ACC112 (cell line): ENCODE results near the gene RPRD1B.

Source experiments
- H2AFZ ChIP-seq: fragments of 200-600 bp; sonication (generic); one replicate; pipeline ENCODE4 v1.6.0; 2017; ENCODE audit warnings: antibody characterized with exemption, low read length; ENCODE audit not compliant: unreplicated experiment
- H3K27ac ChIP-seq: fragments of 200-600 bp; sonication (generic); 2 replicates; pipeline ENCODE4 v1.5.1; 2014; ENCODE audit warnings: low read depth, mild to moderate bottlenecking, antibody characterized with exemption, low read length, moderate library complexity
- H3K27me3 ChIP-seq: fragments of 200-600 bp; sonication (generic); 2 replicates; pipeline ENCODE4 v1.6.1; 2014; ENCODE audit warnings: mild to moderate bottlenecking, antibody characterized with exemption, low read length, moderate library complexity, mixed read lengths; ENCODE audit not compliant: insufficient read depth
- H3K36me3 ChIP-seq: fragments of 200-600 bp; sonication (generic); 2 replicates; pipeline ENCODE4 v1.6.1; 2016; ENCODE audit warnings: mild to moderate bottlenecking, antibody characterized with exemption, low read length, moderate library complexity, mixed read lengths; ENCODE audit not compliant: insufficient read depth
- H3K4me1 ChIP-seq: fragments of 200-600 bp; sonication (generic); one replicate; pipeline ENCODE4 v1.6.1; 2016; ENCODE audit warnings: low read length, mixed read lengths; ENCODE audit not compliant: insufficient read depth, unreplicated experiment, control insufficient read depth
- H3K4me3 ChIP-seq: fragments of 200-600 bp; sonication (generic); 2 replicates; pipeline ENCODE4 v1.5.1; 2014; ENCODE audit warnings: mild to moderate bottlenecking, low read depth, low read length
- H3K79me2 ChIP-seq: fragments of 200-600 bp; sonication (generic); one replicate; pipeline ENCODE4 v1.6.0; 2016; ENCODE audit warnings: low read length; ENCODE audit not compliant: control insufficient read depth, unreplicated experiment, insufficient read depth

RPRD1B gene, protein sequence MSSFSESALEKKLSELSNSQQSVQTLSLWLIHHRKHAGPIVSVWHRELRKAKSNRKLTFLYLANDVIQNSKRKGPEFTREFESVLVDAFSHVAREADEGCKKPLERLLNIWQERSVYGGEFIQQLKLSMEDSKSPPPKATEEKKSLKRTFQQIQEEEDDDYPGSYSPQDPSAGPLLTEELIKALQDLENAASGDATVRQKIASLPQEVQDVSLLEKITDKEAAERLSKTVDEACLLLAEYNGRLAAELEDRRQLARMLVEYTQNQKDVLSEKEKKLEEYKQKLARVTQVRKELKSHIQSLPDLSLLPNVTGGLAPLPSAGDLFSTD

DNA sequence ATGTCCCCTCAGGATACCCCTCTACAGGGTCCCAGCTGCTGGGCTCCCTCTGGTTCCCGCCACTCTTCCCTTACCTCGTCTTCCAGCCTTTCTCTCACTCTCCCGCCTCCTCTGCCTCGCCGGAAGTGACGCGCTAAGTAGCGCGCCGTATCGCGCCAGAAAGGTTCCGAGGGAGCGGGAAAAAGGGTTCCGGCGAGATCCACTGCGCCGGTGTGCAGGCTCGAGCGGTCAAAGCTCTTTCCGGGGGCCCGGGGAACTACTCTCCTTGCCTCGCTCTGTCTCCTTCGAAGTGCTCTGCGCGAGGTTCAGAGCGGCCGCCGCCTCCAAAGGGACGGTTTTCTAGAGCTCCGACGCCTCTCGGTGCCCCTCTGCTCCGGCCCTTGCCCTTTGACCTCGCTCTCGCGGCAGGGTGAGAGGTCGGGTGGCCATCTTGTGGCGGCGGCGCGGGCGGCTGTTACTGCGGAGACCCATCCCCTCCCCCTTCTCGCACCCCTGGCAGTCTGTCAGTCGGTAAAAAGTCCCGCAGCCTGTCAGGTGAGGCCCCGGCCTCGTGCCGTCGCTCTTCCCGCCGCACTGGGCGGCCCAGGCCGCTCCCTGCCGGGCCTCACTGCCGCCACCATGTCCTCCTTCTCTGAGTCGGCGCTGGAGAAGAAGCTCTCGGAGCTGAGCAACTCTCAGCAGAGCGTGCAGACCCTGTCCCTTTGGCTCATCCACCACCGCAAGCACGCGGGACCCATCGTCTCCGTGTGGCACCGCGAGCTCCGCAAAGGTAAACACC, at the start of gene RPRD1B, which contains the start of gene TTI1:
Gene RPRD1B (plus strand): TSS at position 417 of the 778 bp plus-strand sequence. CDS start 202 bp downstream, at position 619.
Gene TTI1 (minus strand): TSS at position 127 of the 778 bp plus-strand sequence. CDS start 19,640 bp downstream, outside the sequence.
- H3K27me3 ChIP-seq: no peaks in the 10 kb centered on the region
- H2AFZ ChIP-seq: peak within 1 kb of the TSS; percentile 99
- peak within 1 kb of the TSS; percentile 77 for H3K27ac ChIP-seq
- peaks cover 12% of the 10 kb centered on the region; the same call in 1 of the 2 replicates for H3K36me3 ChIP-seq
- H3K4me1 ChIP-seq: peaks cover 37% of the 10 kb centered on the region
- peak within 1 kb of the TSS; percentile 99 for H3K4me3 ChIP-seq
- peaks cover 97% of the 10 kb centered on the region for H3K79me2 ChIP-seq

DNA sequence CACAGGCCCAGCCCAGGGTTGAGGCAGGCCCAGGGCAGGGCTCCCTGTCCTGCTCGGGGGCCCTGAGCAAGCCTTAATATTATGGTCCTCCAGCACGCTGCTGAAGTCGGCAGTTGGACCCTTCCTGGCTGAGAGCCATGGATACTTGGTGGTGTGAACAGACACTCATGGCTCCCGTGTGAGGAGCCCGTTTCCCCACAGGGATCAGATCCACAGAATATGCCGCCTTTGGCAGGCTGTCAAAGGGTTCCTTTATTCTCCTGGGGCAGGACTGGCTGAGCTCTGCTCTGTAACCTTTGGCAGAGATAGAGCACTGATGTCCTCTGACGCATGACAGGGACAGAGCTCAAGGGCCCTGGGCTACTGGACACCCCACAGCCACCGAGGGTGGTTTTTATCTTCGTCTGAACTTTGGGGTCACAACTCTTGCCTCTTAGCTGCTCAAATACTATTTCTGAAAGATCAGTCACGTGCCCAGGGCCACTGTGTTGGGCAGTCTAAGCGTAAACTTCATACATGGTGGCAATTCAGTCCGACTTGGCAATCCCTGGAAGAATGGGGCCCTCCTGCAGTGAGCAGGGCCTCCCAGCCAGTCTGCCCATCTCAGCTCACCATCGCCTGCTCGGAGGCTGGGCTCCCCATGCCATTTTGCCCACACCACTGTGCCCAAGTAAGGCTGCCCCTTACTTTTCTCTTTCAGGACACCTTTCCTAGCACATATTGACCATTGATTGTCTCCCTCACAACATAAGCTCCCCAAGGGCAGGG, 49.3 kb upstream of the RPRD1B start:
- no peak overlapping the region for H2AFZ ChIP-seq
- no peaks in the 10 kb centered on the region for H3K4me1 ChIP-seq
- H3K79me2 ChIP-seq: no peaks in the 10 kb centered on the region
- H3K36me3 ChIP-seq: 0 out of 2 replicates have a peak, but pooled peaks cover 4% of the 10 kb centered on the region
- H3K4me3 ChIP-seq: no peak overlapping the region
- no peaks in the 10 kb centered on the region for H3K27me3 ChIP-seq
- no peak overlapping the region for H3K27ac ChIP-seq

DNA sequence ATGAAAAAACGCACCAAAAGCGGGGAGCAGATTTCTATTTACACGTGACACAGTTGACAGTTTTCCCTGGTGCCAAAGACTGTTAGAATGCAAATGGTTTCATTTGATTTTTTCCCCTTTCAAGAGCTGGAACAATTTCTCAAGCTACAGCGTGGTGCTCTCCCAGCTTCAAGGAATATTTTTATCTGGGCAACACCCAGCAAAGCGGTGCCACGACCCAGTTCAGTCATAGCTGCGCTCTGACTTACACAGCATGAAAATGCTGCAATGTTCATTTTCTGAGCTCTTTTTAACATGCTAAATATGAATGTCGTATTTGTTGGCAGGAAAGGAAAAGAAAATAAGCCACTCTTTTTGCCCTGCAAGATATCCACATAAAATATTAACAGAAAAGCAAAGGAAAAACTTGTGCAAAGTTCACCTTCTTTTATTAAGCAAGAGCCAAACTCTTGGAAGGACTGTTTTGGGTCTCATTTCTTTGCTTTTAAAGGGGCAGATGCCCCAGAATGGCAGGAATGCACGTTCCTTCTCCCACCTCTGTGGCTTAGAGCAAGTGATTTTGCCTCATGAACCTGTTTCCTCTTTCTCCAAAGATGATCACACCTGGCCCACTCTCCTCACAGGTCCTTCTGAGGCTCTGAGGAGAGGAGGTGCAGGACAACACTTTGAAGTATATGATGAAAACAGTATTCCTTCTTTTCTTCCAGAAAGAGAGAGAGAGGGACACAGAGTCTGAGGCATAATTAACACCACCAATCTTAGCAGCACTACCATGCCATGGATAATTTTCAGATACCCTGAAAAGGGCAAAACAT, 47.3 kb upstream of the RPRD1B start:
- Histone ChIP-seq H3K36me3 (0 out of 2 replicates have a peak, but pooled peaks cover 4% of the 10 kb centered on the region), H3K4me1 (peaks cover 20% of the 10 kb centered on the region), H3K27ac (no peak overlapping the region), H3K79me2 (no peaks in the 10 kb centered on the region), H3K4me3 (no peak overlapping the region), H3K27me3 (no peaks in the 10 kb centered on the region), H2AFZ (no peak overlapping the region)

DNA sequence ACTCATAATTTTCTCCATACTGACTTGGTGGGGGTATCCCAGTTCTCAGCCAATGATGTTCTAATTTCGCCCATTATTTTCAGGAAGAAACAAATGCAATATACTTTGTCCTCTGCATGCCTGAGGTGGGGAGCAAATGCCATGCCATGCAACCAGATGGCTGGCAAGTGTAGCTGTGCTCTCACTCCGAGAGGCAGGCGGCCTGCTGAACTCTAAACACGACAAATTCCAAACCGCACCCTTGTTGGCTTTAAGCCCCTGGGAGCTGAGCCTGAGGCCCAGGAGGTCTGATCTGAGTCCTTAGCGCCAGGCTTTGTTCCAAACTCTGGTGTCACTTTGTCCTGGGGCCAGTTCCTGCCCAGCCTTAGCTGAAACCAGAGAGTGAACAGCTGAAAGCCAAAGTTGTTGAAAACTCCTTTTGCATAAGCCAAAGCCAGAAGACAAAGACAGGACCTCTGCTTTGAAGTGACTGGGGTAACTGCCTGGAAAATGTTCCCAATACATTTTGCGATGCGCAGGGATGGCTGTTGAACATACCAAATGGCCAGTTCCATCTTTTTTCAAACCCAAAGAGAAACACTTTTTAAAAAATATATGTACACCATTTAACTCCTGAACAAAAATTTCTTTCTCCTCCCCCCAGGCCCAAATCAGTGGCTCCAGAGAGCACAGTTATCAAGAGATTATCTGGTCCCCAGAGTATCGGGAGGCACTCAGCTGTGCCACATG, 46.5 kb upstream of the RPRD1B start:
- H2AFZ ChIP-seq: no peak overlapping the region
- peaks cover 27% of the 10 kb centered on the region for H3K4me1 ChIP-seq
- no peak overlapping the region for H3K4me3 ChIP-seq
- no peaks in the 10 kb centered on the region for H3K27me3 ChIP-seq
- no peaks in the 10 kb centered on the region for H3K36me3 ChIP-seq
- no peak overlapping the region for H3K27ac ChIP-seq
- no peaks in the 10 kb centered on the region for H3K79me2 ChIP-seq

DNA sequence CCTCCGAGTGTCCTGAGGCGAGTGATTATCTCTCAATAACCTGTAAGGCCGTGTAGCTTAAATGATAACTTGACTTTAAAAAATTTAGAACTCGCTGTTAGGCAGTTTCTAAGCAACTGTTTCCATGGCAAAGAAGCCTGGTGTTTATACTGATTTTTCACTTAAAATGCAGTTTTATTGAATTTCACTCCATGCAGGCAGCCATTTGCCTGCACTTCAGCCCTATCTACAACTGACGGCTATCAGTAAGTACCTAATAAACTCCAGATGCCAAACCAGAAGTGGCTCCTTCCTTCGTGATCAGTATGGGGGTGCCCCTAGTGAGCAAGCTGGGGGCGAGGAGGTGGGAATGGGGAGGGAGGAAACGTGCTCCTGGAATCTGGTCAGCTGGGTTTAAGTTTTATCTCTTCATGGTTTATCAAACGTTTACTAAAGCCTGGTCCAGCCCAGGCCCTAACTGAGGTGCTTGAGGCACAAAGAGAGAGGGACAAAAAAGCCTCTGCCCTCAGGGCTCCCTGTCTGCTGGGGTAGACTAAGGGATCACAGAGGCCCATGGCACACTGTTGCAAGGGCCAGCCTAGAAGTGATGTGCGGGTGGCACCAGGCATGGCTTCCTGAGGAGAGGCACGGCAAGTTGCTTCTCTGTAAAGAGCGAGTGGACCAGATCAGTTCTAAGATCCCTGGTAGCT, 45.8 kb upstream of the RPRD1B start:
- Histone ChIP-seq H3K79me2 (no peaks in the 10 kb centered on the region), H3K4me1 (peaks cover 31% of the 10 kb centered on the region), H3K36me3 (no peaks in the 10 kb centered on the region), H3K4me3 (no peak overlapping the region), H2AFZ (no peak overlapping the region), H3K27ac (no peak overlapping the region), H3K27me3 (no peaks in the 10 kb centered on the region)

DNA sequence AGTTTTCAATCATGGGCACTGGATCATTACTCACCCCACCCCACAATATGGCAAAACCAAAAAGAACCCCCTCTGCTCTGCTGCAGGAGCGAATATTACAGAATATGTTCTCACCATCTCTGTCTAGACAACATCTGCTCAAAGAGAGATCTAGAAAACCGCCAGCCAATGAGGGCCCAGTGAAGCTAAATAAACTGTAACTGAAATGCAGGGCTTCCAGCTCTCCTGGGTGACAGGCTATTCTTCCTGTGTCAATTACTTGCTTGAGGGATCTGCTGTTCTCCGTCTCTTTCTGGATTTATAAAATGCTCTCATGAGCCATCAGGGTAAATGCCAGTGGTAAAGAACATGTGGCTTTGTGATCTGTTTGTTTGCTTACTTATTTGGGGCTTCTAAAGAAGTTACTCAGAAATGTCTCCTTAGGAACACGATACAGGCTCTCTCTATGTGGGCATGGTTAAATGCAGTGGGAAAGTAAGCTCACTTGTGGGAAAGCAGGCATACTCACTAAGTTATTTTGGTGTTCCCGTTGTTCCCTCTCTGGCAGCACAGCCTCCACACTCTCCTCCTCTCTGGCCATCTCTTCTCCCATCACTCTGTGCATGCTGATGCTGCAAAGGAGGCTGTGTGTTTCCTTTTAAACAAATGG, 45.1 kb upstream of the RPRD1B start:
- Histone ChIP-seq H3K27ac (no peak overlapping the region), H3K4me1 (peaks cover 35% of the 10 kb centered on the region), H3K27me3 (no peaks in the 10 kb centered on the region), H3K79me2 (no peaks in the 10 kb centered on the region), H3K36me3 (no peaks in the 10 kb centered on the region), H2AFZ (no peak overlapping the region), H3K4me3 (no peak overlapping the region)

DNA sequence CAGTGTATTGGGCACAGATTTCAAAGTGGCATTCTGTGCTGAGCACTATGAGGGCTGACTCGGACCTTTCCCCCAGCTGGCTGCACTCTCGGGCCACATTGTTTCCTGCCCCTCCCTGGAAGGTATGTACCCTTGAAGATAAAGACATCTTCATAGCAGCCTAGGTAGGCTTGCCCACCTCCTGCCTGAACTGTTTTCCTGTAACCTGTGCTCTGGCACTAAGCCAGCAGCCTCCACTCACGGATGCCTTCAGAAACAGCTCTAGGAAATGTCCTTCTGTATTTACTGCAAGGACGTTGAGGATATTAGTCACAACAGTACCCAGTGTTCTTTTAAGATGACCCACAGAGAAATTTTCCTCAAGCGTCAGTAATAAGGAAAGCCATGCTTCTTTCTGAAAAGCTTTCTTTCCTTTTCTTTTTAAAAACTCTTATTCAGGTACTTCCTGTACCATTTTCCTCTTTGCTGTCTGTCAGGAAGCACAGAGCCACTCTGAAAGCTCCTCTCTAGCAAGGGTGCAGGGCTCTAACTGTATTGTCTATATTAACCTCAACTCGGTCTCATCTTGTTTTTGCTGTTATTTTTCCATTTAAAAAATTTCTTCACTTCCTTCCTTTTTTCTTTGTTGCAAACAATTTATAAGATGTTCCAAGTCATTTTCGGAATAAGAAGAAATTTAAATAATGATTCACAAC, 43.8 kb upstream of the RPRD1B start:
- no peaks in the 10 kb centered on the region for H3K36me3 ChIP-seq
- H2AFZ ChIP-seq: no peak overlapping the region
- no peaks in the 10 kb centered on the region for H3K27me3 ChIP-seq
- H3K4me3 ChIP-seq: no peak overlapping the region
- H3K79me2 ChIP-seq: no peaks in the 10 kb centered on the region
- peak overlapping the region; percentile 88 for H3K27ac ChIP-seq
- H3K4me1 ChIP-seq: peaks cover 42% of the 10 kb centered on the region

DNA sequence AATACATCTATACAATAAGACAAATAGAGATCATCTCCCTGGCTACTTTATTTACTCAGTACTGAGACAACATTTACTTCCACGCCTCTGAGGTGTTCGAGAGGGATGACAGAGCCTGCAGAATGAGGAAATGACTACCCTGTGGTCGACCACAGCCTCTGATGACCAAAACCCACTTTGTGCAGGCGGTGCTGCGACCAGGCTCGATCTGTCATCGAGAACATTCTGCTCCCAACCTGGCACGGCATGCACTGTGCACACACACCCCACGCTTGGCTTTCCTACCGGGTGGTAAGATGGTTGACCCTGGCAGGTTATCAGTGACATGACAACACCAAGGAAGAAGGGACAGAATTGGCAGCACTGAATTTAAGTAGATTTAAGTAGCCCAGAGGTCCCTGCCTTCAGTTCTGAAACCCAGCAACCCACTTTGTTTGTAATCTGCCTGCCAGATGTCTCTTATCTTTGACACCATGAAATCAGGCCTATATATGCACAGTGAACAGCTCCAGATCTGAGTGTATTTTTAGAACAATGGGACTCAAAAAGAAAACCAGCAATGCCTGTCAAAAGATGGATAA, 42.9 kb upstream of the RPRD1B start:
- Histone ChIP-seq H3K36me3 (no peaks in the 10 kb centered on the region), H3K4me3 (no peak overlapping the region), H3K79me2 (no peaks in the 10 kb centered on the region), H3K4me1 (peaks cover 50% of the 10 kb centered on the region), H3K27ac (peak overlapping the region; percentile 88), H2AFZ (no peak overlapping the region), H3K27me3 (no peaks in the 10 kb centered on the region)
